ENCODE data around the gene POLR2M. TPM values are rescaled to one million over a fixed set of nuclear protein-coding genes. Genes with fewer than 3 reads are reported as not detected.

The POLR2M gene
- total RNA-seq, 1 experiment from 2014 or later: 53.9 TPM

DNA sequence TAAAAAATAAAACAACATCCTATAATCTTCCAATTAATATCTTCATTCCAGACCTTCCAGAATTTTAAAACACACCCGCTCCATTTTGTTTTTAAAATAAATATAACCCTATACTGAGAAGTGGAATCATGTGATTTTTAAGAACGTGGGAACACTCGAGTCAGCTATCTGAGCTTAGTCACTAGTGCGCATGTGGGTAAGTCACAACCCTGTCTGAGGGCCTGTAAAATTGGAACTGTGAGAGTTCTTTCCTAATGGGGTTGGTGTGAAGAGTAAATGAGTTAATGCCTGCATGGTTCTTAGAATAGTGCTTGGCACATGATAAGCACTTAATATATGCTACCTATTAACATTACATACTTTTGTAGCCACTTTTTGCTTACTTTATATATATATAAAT, 19.9 kb upstream of the POLR2M start:
- TF ChIP-seq EZH2 (IDR thresholded peaks at IDR 0.05; ENCODE audit: low read depth): no peak
- TF ChIP-seq, protein P1, sequence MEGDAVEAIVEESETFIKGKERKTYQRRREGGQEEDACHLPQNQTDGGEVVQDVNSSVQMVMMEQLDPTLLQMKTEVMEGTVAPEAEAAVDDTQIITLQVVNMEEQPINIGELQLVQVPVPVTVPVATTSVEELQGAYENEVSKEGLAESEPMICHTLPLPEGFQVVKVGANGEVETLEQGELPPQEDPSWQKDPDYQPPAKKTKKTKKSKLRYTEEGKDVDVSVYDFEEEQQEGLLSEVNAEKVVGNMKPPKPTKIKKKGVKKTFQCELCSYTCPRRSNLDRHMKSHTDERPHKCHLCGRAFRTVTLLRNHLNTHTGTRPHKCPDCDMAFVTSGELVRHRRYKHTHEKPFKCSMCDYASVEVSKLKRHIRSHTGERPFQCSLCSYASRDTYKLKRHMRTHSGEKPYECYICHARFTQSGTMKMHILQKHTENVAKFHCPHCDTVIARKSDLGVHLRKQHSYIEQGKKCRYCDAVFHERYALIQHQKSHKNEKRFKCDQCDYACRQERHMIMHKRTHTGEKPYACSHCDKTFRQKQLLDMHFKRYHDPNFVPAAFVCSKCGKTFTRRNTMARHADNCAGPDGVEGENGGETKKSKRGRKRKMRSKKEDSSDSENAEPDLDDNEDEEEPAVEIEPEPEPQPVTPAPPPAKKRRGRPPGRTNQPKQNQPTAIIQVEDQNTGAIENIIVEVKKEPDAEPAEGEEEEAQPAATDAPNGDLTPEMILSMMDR (conservative IDR thresholded peaks at IDR 0.05): no peak

DNA sequence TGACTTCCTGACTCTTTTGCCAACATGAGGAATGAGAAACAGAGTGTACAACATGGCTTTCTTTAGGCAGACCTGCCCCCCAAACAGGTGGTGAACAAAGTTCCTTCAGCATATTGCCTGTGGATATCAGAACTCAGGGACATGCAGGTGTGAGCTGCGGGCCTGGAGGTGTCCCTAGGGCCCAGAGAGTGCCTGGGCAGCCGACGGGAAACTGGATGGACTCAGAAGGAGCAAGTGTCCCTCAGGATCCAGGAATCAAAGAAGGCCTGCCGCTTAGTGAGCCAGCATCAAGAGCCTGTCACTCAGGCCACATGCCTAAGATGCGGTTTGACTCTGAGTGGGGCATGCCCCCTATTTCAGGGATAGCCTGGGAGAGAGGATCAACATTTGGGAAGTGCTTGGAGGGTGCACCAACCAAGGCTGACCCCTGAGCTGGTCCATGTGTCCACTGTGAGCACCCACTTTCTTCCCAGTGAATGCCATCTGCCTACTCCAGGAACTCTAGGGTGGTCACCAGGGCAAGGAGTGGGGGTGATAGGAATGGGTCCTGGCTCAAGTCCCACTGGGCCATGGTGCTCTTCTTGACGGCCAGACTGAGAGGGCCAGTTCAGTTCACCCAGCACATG, 16.1 kb upstream of the POLR2M start:
- Histone ChIP-seq H3K27ac (no peak overlapping the region), H3K4me3 (no peak overlapping the region), H3K9me3 (ENCODE audit: insufficient read depth, low read depth) (no peaks in the 10 kb centered on the region), H3K4me2 (no peak overlapping the region), H3K79me2 (ENCODE audit: low read depth) (no peaks in the 10 kb centered on the region), H3F3A (ENCODE audit: insufficient read depth, low read depth) (no peaks in the 10 kb centered on the region), H2AFZ (no peak overlapping the region), H3K36me3 (ENCODE audit: low read depth) (no peaks in the 10 kb centered on the region), H3K27me3 (ENCODE audit: insufficient read depth, low read depth) (no peaks in the 10 kb centered on the region), H3K9me2 (ENCODE audit: insufficient read depth) (no peaks in the 10 kb centered on the region), H4K20me1 (ENCODE audit: insufficient read depth) (no peaks in the 10 kb centered on the region), H3K4me1 (replicated peaks; ENCODE audit: insufficient read depth) (no peaks in the 10 kb centered on the region)
- ChIA-PET CTCF (no interaction called here), POLR2A (ENCODE audit: unreplicated experiment) (no interaction called here)
- no peak for TF ChIP-seq EZH2 (IDR thresholded peaks at IDR 0.05; ENCODE audit: low read depth)
- TF ChIP-seq, protein P1 (conservative IDR thresholded peaks at IDR 0.05): no peak
- no peak for DNase-seq
- intact Hi-C loops (cut with micrococcal nuclease; ENCODE audit: unreplicated experiment): no loop called here
- BruUV-seq (replicated peaks): no TSS peak

More for the DNA sequence above, 19.9 kb upstream of the POLR2M start:
- H3K79me2 ChIP-seq (ENCODE audit: low read depth): no peaks in the 10 kb centered on the region
- no peaks in the 10 kb centered on the region for H3K9me3 ChIP-seq (ENCODE audit: insufficient read depth, low read depth)
- no TSS peak for BruUV-seq (replicated peaks)
- CTCF ChIA-PET: no interaction called here
- no peaks in the 10 kb centered on the region for H3K4me1 ChIP-seq (replicated peaks; ENCODE audit: insufficient read depth)
- H3K4me3 ChIP-seq: no peak overlapping the region
- no peak overlapping the region for H2AFZ ChIP-seq
- no peak overlapping the region for H3K27ac ChIP-seq
- no peaks in the 10 kb centered on the region for H3K9me2 ChIP-seq (ENCODE audit: insufficient read depth)
- H3K27me3 ChIP-seq (ENCODE audit: insufficient read depth, low read depth): no peaks in the 10 kb centered on the region
- no peaks in the 10 kb centered on the region for H3K36me3 ChIP-seq (ENCODE audit: low read depth)
- no peak overlapping the region for H3K4me2 ChIP-seq
- H4K20me1 ChIP-seq (ENCODE audit: insufficient read depth): no peaks in the 10 kb centered on the region
- intact Hi-C loops (cut with micrococcal nuclease; ENCODE audit: unreplicated experiment): no loop called here
- no peaks in the 10 kb centered on the region for H3F3A ChIP-seq (ENCODE audit: insufficient read depth, low read depth)
- POLR2A ChIA-PET (ENCODE audit: unreplicated experiment): interaction anchor here (0.6 kb wide), 1 partner anchor 23 kb away, joined by 7 read pairs; no protein-coding TSS in a partner anchor
- DNase-seq: no peak

DNA sequence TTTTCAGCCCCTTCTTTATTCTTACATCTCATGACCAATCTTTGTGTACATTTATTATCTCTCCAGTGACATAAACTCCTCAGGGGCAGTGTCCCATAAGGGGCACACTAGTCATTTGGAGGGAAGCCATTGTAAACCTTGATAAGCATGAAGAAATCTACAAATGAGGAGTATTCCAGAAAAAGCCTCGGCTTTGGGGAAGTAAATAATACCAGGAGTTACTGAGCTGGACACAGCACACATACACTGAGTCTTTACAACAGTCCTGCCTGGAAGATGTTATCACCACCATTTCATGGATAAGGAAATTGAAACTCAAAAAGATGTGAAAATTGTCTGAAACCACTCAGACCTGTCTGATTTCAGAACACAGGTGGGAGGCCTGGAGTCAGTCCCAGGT, 15.4 kb upstream of the POLR2M start:
- H3K4me3 ChIP-seq: no peak overlapping the region
- TF ChIP-seq, protein P1 (conservative IDR thresholded peaks at IDR 0.05): no peak
- TF ChIP-seq EZH2 (IDR thresholded peaks at IDR 0.05; ENCODE audit: low read depth): no peak
- H3K4me1 ChIP-seq (replicated peaks; ENCODE audit: insufficient read depth): no peaks in the 10 kb centered on the region
- DNase-seq: no peak
- ChIA-PET CTCF (no interaction called here), POLR2A (ENCODE audit: unreplicated experiment) (no interaction called here)
- no peak overlapping the region for H3K4me2 ChIP-seq
- no peaks in the 10 kb centered on the region for H3K79me2 ChIP-seq (ENCODE audit: low read depth)
- no peaks in the 10 kb centered on the region for H3F3A ChIP-seq (ENCODE audit: insufficient read depth, low read depth)
- no peak overlapping the region for H2AFZ ChIP-seq
- no peaks in the 10 kb centered on the region for H3K36me3 ChIP-seq (ENCODE audit: low read depth)
- no peak overlapping the region for H3K27ac ChIP-seq
- no TSS peak for BruUV-seq (replicated peaks)
- H3K27me3 ChIP-seq (ENCODE audit: insufficient read depth, low read depth): no peaks in the 10 kb centered on the region
- intact Hi-C loops (cut with micrococcal nuclease; ENCODE audit: unreplicated experiment): no loop called here
- no peaks in the 10 kb centered on the region for H3K9me2 ChIP-seq (ENCODE audit: insufficient read depth)
- no peaks in the 10 kb centered on the region for H3K9me3 ChIP-seq (ENCODE audit: insufficient read depth, low read depth)
- no peaks in the 10 kb centered on the region for H4K20me1 ChIP-seq (ENCODE audit: insufficient read depth)

All from PC-9 (cell line).